ENCODE data around the gene ASPSCR1.

Gene ASPSCR1

DNA sequence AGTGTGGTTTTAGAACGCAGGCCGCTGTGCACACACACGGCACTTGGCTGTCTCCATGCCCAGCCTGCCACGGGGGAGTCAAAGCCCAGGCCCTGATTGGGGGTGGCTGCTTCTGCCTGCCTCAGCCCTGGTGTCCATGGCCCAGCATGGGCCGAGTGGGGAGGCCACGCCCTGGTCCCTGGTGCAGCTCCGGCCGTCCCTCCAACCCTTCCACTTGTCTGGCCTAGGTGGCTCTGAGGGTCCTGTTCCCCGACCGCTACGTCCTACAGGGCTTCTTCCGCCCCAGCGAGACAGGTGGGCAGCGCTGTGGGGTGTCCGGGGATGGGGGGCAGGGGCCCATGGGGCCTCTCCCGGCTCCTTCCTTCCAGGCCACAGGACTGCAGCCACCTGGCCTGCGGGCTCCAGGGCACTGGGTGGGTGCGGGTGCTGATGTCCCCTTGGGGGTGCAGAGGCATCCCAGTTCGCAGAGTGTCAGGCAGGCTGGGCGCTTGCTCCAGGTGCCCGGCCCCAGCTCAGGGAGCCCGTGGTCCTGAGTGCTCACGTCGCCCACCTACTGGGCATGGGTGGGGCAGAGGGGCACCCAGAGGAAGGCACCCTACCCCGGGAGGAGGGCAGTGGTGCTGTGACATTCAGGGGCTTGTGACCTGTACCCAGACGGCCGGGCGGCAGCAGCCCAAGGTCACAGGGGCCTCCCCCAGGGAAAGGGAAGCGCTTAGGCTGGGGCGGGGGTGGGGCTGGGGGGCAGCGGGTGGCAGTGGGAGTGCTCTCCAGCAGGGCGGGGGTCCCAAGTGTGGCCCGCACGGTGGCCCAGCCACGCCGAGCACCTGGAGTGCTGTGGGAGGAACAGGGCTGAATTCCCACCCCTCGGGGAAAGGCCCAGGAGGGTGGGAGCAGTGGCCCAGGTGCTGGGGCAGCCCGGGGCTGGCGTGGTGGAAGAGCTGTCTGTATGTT lies 33.4 kb downstream of the ASPSCR1 start:
- DNase-seq, result no peak
- intact Hi-C loops (cut with DNase I), result no loop called here

DNA sequence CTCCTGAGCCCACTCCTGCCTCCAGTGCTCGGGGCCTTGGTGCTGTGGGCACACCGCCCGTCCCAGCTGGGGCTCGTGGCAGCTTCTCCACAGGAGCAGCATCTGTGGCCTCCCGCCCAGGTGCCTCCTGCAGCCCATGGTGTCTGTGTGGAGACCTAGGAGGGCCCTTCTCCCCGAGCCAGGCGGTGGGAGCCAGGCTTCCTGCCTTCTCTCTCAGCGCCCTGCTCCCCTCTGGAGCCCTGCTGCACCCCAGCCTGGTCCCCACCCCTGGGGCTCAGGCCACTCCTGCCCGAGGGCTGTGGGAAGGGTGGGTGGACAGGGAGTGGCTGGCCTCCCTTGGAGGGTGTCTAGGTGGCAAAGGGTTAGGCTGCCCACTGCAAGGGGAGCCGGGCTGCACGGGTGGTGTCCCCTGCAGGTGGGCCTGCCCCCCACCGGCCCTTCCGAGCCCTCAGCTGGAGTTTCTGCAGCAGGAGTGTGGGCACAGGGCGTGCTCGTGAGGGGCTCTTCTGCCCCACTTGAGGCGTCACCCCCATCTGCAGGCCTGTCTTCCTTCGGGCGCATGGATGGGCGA lies 34.3 kb downstream of the ASPSCR1 start:
- intact Hi-C loops (cut with DNase I), result no loop called here

DNA sequence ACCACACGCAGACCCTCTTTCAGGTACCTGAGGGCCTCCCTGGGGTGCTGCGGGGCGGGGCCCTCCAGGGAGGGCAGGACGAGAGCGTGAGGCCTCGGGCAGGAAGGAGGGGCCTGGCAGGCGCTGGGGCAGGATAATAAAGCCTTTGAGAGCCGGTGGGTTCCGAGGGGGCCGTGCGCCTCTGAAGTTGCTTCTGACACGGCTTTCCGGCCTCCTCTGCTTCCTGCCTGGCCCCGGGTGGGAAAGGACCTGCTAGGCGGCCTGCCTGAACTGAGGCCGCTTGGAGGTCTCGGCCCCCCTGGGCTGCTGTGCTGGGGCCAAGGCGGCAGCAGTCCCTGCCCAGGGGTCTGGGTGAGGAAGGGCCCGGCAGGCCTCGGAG lies 34.8 kb downstream of the ASPSCR1 start:
- no peak for DNase-seq
- intact Hi-C loops (cut with DNase I), result no loop called here

More for the DNA sequence above, 34.3 kb downstream of the ASPSCR1 start:
- DNase-seq, result no peak

DNA sequence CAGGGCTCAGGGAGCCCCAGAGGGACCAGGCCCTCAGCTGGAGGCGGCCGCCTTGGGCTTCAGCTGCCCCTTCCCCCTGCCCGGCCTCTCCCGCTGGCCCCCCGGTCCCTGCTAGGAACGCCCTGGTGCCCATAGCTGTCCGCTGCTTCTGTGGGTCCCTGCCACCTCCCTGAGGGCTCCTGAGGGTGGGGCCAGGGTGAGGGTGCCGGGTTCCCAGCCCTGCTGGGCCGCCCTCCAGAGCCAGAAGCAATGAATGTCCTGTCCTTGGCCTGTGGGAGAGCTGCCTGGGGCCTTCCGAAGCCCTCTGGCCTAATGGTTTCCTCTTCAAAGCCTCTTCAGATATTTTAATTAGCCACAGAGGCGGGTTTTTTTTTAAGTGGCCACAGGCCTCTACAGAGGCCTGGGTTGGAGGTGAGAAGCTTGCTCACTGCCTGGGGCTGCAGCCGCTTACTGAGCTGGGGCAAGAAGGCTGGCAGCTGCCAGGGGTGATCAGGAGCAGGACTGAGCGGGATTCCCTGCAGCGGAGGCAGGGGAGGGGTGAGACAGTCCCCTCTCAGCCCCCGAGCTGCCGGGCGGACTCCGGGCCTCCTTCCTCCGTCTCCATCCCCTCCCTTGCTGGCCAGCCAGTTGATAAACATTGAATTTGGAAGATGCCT lies 35.3 kb downstream of the ASPSCR1 start:
- no peak for DNase-seq
- intact Hi-C loops (cut with DNase I), result no loop called here

DNA sequence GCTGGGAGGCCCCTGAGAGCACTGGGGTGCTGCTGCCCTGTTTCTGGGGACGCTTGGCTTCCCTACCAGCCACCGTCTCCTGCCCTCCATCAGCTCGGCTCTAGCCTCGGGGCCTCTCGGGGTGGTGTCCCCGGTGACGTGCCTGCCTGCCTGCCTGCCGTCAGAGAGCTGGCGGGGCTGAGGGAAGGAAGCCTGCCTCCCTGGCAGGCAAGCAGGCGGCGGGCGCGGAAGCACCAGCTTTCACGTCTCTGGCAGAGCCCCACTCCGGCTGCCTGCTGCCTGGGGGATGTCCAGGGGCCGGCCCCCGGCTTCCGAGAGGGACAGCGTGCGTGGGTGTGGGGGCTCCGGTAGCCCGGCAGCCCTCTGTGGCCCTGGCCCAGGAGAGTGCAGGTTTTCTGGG lies 35.9 kb downstream of the ASPSCR1 start:
- peak in 4 of 10 donors; percentile 48 to 83 (median 61) for DNase-seq
- intact Hi-C loops (cut with DNase I), result no loop called here

DNA sequence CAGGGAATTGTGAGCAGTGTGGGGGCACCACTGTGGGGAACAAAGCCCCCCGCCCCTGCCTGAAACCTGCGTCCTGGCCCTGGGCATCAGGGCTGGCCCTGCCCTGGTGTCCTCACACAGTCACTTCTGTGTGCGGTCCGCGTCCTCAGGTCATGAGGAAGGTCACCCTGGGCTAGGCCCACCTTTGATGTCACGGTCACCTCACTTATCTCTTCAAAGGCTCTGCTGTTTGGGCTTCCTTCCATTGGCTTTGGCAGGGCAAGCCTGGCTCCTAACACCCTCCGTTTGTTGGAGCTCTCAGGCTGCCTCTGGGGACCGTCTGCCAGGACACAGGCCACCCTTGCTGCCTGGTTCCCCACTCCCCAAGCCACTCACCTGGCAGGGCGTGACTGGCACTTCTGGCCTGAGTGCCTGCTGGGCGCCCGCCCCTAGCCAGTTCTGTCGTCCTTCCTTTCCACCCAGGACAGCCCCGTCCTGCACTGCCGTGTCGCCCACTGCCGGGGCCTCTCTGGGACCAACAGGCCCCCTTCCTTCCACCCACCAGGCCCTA lies 36.4 kb downstream of the ASPSCR1 start:
- DNase-seq, result no peak
- intact Hi-C loops (cut with DNase I), result no loop called here

DNA sequence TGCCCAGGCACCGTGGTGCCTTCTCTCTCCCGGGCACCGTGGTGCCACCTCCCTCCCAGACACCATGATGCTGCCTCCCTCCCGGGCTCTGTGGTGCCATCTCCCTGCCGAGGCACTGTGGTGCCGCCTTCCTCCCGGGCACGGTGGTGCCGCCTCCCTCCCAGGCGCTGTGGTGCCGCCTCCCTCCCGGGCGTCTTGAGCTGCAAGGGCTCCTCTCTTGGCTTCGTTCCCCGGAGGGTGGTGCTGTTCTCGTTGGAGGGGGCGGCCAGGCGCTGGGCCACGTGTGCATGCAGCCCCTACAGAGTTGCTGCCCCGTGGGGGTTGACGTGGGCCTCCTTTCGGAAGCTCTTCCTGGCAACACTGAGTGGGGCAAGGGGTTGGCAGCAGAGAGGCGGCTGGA lies 37.0 kb downstream of the ASPSCR1 start:
- DNase-seq, result peak in 4 of 10 donors; percentile 40 to 93 (median 76)

DNA sequence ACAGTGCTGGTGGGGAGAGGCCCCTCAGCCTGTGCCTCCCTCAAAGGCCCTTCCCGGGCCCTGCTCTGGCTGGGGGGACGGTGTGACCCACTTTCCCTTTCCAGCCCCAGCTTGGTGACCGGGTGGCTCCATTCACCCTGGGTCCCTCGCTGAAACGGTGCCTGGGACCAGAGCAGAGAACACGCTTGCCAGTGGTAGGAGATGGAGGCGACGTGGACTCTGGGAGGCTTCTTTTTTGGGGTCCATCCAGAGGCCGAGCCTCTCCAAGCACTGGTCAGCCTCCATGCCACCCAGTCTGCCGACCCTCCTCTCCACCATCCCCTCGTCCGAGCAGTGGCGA lies 37.5 kb downstream of the ASPSCR1 start:
- no peak for DNase-seq
- intact Hi-C loops (cut with DNase I), result no loop called here

More for the DNA sequence above, 37.0 kb downstream of the ASPSCR1 start:
- intact Hi-C loops (cut with DNase I), result no loop called here

DNA sequence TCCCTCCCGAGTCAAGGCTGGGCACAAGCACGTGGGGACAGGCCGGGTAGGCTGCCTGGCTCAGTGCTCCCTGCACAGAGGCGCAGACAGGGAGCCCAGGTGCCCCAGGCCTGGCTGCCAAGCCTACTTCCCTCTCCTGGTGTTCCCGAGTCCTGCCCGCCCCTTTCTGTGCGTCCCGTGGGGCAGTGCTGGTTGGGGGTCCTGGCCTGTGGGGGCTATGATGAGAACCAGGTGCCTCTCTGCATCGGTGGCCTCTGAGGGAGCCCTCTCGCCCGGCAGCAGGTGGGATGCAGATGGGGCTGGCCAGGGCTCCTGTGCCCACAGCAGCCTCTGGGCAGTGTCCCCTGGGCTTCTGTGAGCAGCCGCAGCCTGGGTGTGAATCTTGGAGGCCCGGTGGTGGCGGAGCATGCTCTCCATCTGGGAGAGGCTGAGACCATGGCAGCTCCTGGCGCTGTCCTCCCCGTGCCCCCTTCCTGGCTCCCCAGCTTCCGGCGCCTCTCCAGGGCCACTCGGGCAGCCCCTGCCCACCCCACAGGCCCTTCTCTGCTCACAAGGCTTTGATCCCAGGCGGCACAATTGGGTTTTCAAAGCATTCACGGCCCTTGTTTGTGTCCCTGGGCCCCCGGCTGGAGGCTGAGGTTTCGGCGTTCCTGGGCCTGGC lies 38.0 kb downstream of the ASPSCR1 start:
- intact Hi-C loops (cut with DNase I), result no loop called here
- DNase-seq, result no peak

DNA sequence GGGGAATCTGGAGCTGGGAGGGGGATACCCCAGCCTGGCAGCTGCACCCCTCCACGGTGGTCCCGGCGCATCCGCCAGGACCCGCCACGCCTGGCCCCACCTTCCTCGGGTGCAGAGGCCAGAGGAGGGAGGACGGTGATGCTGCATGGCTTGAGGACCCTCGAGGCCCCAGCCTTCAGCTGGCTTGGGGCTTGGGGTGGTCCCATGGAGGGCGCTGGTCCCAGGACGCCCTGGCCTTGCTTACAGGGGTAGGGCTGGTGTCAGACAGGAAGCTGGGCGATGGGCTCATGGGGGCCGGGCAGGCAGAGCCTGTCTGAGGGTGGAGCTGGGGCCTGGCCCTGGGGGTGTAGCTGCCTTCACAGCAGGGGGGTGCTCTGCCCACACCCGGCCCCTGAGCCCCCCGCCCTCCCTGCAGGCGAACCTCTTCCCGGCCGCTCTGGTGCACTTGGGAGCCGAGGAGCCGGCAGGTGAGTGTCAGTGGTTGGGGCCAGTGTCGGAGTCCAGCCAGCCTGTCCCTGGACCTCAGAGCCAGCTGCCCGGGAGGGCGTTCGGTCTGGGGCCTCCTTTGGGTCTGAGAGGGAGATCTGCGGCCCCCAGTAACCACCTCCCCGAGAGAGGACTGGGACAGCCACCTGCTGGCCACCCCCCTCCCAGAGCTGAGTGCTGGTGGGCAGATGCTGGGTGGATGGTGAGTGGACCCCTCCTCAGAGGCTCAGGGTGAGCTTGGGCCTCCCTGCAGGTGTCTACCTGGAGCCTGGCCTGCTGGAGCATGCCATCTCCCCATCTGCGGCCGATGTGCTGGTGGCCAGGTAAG lies 38.8 kb downstream of the ASPSCR1 start:
- DNase-seq, result no peak
- intact Hi-C loops (cut with DNase I), result no loop called here

DNA sequence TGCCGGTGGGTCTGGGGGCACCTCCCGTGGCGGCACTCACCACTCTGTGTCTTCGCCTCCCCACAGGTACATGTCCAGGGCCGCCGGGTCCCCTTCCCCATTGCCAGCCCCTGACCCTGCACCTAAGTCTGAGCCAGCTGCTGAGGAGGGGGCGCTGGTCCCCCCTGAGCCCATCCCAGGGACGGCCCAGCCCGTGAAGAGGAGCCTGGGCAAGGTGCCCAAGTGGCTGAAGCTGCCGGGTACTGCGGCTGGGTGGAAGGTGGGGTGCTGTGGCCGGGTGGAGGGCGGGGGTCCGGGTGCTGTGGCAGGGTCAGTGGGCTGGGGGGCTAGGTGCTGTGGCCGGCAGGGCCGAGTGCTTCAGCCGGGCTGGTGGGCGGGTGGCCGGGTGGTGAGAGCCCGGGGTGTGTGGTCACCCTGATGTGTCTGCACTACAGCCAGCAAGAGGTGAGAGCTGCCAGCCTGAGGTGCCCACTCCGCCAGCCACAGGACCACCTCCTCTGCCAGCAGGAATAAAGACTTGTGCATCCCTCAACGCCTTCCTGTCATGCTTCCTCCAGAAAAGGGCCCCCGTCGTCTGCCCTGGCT lies 39.5 kb downstream of the ASPSCR1 start:
- DNase-seq, result no peak
- intact Hi-C loops (cut with DNase I), result no loop called here

DNA sequence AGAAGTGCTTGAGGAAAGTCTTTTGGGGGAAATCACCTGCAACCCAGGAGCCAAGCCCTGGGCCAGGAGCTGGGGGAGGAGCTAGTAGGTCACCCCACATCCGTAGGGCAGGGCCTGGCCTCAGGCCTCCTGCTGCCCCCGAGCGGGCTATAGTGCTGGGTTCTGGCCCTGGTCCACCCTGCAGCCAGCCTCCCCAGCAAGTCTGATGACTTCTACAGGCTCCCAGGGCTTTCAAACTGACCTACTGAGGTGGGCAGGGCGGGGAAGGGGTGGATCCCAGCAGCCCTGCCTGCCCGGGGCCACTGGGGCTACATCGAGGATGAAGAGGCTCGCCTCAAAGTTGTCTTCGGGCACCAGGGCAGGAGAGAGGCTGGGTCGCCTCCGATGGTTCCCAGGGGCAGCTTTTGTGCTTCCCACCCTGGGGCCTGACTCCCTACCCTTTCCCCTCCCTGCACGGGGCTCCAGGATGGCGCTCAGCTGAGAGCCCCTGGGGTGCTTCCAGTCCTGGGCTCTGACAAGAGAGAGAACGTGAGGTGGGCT lies 40.3 kb downstream of the ASPSCR1 start:
- intact Hi-C loops (cut with DNase I), result no loop called here
- DNase-seq, result no peak

DNA sequence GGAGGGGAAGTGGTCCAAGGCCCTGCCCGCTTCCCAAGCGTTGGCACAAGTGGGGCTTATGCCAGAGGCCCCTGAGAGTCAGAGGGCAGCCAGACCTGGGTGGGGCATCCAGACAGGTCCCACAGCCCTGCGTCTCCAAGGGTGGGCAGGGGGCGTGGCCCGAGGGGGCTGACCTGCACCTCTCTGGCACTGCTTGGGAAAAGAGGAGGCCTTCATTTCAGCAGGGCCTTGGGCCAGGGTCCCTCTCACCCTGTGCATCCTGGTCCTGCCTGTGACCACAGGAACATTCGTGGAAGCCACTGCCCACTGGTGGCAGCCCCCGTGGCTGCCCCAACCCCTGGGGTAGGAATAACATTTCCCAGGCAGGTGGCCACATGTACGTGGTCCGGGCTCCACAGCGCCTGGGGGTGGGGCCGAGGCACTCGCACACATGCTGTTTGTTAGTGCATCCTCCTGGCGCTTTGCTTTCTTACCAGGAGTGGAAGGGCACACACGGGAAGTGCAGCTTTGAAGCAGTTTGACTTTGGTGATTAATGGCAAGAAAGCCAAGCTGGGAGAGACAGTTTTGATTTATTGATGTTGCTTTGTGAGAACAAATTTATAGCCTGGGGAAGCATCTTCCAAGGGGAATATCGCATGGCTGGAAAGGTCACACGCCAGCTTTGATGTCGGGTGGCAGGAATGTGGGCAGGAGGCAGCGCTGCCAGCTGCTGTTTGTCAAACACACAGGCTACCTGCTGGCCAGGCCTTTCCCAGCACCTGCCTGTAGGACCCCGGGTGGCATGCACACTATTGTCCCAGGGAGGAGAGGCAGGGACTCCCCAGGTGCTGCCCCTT lies 40.9 kb downstream of the ASPSCR1 start:
- no peak for DNase-seq
- intact Hi-C loops (cut with DNase I), result no loop called here

DNA sequence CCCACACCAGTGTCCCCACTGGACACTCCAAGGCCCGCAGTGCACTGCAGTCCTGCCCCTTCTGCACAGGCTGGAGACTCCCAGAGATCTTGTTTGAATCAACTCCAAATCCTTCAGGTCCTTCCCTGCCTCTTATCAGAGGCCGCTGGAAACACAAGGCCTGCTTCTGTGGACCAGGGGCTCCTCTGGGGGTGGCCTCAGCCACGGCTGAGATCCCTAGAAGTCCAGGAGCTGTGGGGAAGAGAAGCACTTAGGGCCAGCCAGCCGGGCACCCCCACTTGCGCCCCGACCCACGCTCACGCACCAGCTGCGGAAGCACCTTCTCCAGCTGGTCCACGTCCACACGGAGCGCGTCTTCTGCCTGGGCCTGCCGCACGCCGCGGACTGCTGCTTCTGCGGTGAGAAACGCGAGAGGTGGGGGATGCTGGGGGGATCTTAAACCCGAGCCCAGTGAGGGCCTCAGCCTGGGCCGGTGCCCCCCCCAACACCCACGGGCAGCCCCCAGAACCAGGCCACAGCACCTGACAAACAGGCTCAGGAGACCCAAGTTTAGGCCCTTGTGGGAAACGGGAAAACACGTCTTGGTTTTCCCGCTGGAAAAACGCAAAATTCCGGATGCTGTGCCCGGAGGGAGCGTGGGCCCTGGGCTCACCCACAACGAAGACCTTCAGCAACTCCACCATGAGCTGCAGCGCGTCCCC lies 41.7 kb downstream of the ASPSCR1 start:
- intact Hi-C loops (cut with DNase I), result no loop called here

DNA sequence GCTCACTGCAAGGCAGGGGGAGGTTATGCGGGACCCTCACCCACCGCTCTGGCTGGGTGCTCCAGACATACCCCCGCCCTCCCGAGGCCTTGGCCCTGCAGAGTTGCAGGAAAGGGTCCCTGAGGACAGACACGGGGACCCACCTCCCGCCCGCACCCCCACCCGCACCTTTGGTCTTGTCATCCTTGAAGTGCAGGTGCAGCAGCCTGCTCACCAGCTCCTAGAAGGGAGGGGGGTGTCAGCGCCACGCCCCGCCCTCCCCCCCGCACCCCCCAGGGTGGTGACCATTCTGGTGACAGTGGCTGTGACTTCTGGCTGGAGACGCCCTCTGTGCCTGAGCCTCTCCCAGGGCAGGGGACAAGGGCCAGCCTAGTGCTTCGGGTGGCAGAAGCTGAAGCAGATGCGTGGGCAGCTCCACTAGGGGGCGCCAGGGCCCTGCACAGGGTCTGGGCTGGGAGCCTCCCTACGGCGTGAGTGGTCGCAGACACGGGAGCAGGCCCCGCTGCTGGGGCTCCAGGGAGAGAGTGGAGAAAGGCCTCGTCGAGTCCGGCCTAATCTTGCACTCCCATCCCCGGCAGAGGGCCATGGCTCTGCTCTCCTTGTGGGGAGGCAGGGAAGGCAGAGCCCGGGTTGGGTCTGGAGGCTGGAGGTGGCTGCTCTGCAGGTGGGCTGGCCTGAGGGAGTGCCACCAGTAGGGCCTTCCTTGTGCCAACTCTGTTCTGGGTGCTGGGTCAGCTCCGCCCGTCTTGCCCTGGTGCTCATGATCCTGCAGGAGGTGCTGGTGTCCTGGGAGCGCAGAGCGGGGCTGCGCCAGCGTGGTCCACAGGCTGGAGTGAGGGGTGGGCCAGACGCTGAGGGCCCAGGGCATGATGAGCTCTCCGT lies 42.5 kb downstream of the ASPSCR1 start:
- intact Hi-C loops (cut with DNase I), result no loop called here
- DNase-seq, result peak in 3 of 10 donors; percentile 51 to 92 (median 57)

More for the DNA sequence above, 41.7 kb downstream of the ASPSCR1 start:
- DNase-seq, result no peak

DNA sequence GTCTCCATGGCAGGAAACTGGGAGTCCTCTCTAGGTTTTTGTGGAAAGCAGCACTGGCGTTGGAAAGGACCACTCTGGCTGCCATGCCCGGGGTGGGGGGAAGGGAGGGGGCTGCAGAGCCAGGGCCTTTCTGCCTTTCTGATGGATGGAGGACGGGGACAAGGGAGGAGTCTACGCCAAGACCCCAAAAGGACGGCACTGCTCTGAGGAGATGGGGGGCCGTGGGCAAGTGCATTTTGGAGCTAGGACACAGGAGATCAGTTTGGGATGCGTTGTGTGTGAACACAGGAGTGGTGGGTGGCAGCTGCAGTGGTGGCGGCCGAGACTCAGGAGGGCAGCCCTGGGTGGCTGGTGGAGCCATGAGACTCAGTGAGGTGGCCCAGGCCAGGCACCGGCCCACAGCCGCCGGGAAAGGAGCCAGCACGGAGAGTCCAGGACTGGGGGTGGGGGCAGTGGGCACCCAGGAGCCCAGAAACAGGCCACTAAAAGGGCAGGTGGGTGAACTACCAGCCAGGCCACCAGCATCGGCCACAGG lies 43.2 kb downstream of the ASPSCR1 start:
- intact Hi-C loops (cut with DNase I), result loop anchor here (1.0 kb wide), 1 partner anchor 61 kb away; no protein-coding TSS in a partner anchor
- no peak for DNase-seq
